ENCODE measurements around the gene CD34. TPM values are rescaled to one million over a fixed set of nuclear protein-coding genes. Genes with fewer than 3 reads are reported as not detected.

The CD34 gene
- total RNA-seq, 1 experiment from 2014 or later = 0.35 TPM

GRCh38 chr1:207841901-207842300 lies 69.0 kb downstream of the CD34 start:
- no CpG with 5 or more reads among the region's 4 CpGs for WGBS (ENCODE audit: extremely low coverage, insufficient read length, low lambda C conversion rate)
- Histone ChIP-seq H4K91ac (ENCODE audit: insufficient read length, low read depth, low read length) (no peak overlapping the region), H2BK15ac (ENCODE audit: low read depth, low read length) (no peak overlapping the region), H3K4me1 (ENCODE audit: insufficient read depth, low read length) (no peaks in the 10 kb centered on the region), H3K23me2 (ENCODE audit: insufficient read length, low read depth, low read length, poor library complexity, severe bottlenecking) (peaks cover 2% of the 10 kb centered on the region), H3K27ac (ENCODE audit: insufficient read length, low read depth, low read length) (no peak overlapping the region), H2BK12ac (ENCODE audit: insufficient read length, low read depth, low read length) (no peak overlapping the region), H2AFZ (ENCODE audit: low read length) (no peak overlapping the region), H3K9me3 (ENCODE audit: control insufficient read depth, low read depth, low read length) (no peaks in the 10 kb centered on the region), H2BK5ac (ENCODE audit: insufficient read length, low read length) (no peak overlapping the region), H3K4ac (ENCODE audit: low read depth, low read length) (no peak overlapping the region), H3K9ac (ENCODE audit: extremely low read depth, insufficient read length, low read length) (no peak overlapping the region), H4K5ac (ENCODE audit: insufficient read length, low read depth, low read length) (no peak overlapping the region), H3K4me2 (ENCODE audit: insufficient read depth, insufficient read length, low read length) (no peak overlapping the region), H3K27me3 (ENCODE audit: insufficient read depth, low read length) (no peaks in the 10 kb centered on the region), H3K14ac (ENCODE audit: insufficient read depth, low read length) (no peak overlapping the region), H2BK120ac (ENCODE audit: low read depth, low read length, poor library complexity, severe bottlenecking) (no peak overlapping the region), H3K79me2 (ENCODE audit: insufficient read depth, low read length) (no peaks in the 10 kb centered on the region), H2AK5ac (ENCODE audit: insufficient read length, low read length) (no peak overlapping the region), H3K79me1 (ENCODE audit: insufficient read depth, low read depth, low read length, poor library complexity, severe bottlenecking) (no peaks in the 10 kb centered on the region), H3K23ac (ENCODE audit: insufficient read length, low read depth, low read length) (no peak overlapping the region), H3T11ph (ENCODE audit: low read length) (no peak overlapping the region), H3K18ac (ENCODE audit: insufficient read length, low read depth, low read length) (no peak overlapping the region), H4K8ac (replicated peaks; ENCODE audit: insufficient read length, low read depth, low read length) (no peak overlapping the region), H4K20me1 (ENCODE audit: control insufficient read depth, insufficient read depth, insufficient read length) (no peaks in the 10 kb centered on the region), H2BK20ac (ENCODE audit: low read depth, low read length, poor library complexity, severe bottlenecking) (no peak overlapping the region), H3K56ac (ENCODE audit: insufficient read length, low read depth, low read length) (no peak overlapping the region)
- Mint-ChIP-seq H3K27me3 (ENCODE audit: low read depth) (no peaks in the 10 kb centered on the region), H3K4me1 (peaks cover 5 to 8% of the 10 kb centered on the region in 2 experiments; a peak in 3 of 4 replicates), H3K4me3 (no peak overlapping the region), H3K9me3 (no peaks in the 10 kb centered on the region), H3K36me3 (ENCODE audit: insufficient read depth in 1 of 3, low read depth in 3 of 3) (no peaks in the 10 kb centered on the region), H3K27ac (no peak overlapping the region)
- TF ChIP-seq CTCF (conservative IDR thresholded peaks at IDR 0.05) = no peak
- no peak for DNase-seq

Measured in H9 (cell line).